IMR-90 (cell line): ENCODE results near the gene RPS6KA2. TPM values are rescaled to one million over a fixed set of nuclear protein-coding genes. Genes with fewer than 3 reads are reported as not detected.

Experiments
- ATAC-seq: fragments of 200-7000 bp; cut with Tn5 transposase; 2 replicates; pipeline ENCODE4 v1.9.1; 2020; ENCODE audit warnings: low read depth, mild to moderate bottlenecking, moderate library complexity
- BruUV-seq: library from RNA; stranded (reverse); fragments of 400-500 nt; replicated peaks from 2 replicates; lab custom pipeline; 2021; lab: Mats Ljungman, UMichigan
- CTCF ChIA-PET: fragments of 300-600 bp; formaldehyde crosslinking; extraction: SDS; loops from one replicate; lab custom pipeline; 2021; ENCODE audit warnings: antibody characterized with exemption; lab: Yijun Ruan, JAX
- POLR2A ChIA-PET: fragments of 300-600 bp; sonication (Branson Sonifier 250); formaldehyde crosslinking; loops from one replicate; lab custom pipeline; 2022; ENCODE audit warnings: antibody characterized with exemption; ENCODE audit not compliant: unreplicated experiment; lab: Charles Lee
- DNase-seq: peaks from one replicate; pipeline ENCODE4 v3.0.0; 2013
- H2AFZ ChIP-seq: replicated peaks from 2 replicates; pipeline ENCODE3; 2013; ENCODE audit warnings: low read length, mild to moderate bottlenecking; ENCODE audit not compliant: poor library complexity
- H2AK5ac ChIP-seq: 2 replicates; pipeline ENCODE4 v1.6.1; 2013; ENCODE audit warnings: low read depth, low read length, inconsistent platforms
- H2AK9ac ChIP-seq: replicated peaks from 2 replicates; pipeline ENCODE3; 2013; ENCODE audit warnings: mild to moderate bottlenecking, low read depth, low read length, moderate library complexity; ENCODE audit not compliant: poor library complexity
- H2BK120ac ChIP-seq: 2 replicates; pipeline ENCODE4 v1.6.1; 2013; ENCODE audit warnings: low read depth, low read length, inconsistent platforms
- H2BK15ac ChIP-seq: 3 replicates; pipeline ENCODE4 v1.6.1; 2013; ENCODE audit warnings: low read depth, low read length, inconsistent platforms
- H2BK20ac ChIP-seq: 2 replicates; pipeline ENCODE4 v1.6.1; 2013; ENCODE audit warnings: low read depth, mild to moderate bottlenecking, inconsistent platforms, low read length, moderate library complexity
- H2BK5ac ChIP-seq: 2 replicates; pipeline ENCODE4 v1.6.1; 2013; ENCODE audit warnings: mild to moderate bottlenecking, low read depth, low read length, inconsistent platforms; ENCODE audit not compliant: poor library complexity, severe bottlenecking
- H3K14ac ChIP-seq: replicated peaks from 2 replicates; pipeline ENCODE4 v1.6.1; 2013; ENCODE audit warnings: low read depth, low read length, inconsistent platforms
- H3K18ac ChIP-seq: 2 replicates; pipeline ENCODE4 v1.6.1; 2013; ENCODE audit warnings: low read depth, low read length, control low read depth
- H3K23ac ChIP-seq: 2 replicates; pipeline ENCODE4 v1.6.1; 2013; ENCODE audit warnings: low read depth, low read length, inconsistent platforms
- H3K27ac ChIP-seq: 2 replicates; pipeline ENCODE4 v1.5.1; 2013; ENCODE audit warnings: mild to moderate bottlenecking, control low read depth, low read length; ENCODE audit not compliant: insufficient read depth
- H3K27me3 ChIP-seq: 2 replicates; pipeline ENCODE4 v1.6.1; 2013; ENCODE audit warnings: low read length; ENCODE audit not compliant: control insufficient read depth, insufficient read depth
- H3K36me3 ChIP-seq: 2 replicates; pipeline ENCODE4 v1.6.1; 2013; ENCODE audit warnings: low read length, mixed read lengths; ENCODE audit not compliant: control insufficient read depth, insufficient read depth
- H3K4ac ChIP-seq: 2 replicates; pipeline ENCODE4 v1.6.1; 2013; ENCODE audit warnings: low read depth, low read length, inconsistent platforms
- H3K4me1 ChIP-seq: 2 replicates; pipeline ENCODE4 v1.6.1; 2013; ENCODE audit warnings: low read length, mixed read lengths; ENCODE audit not compliant: control insufficient read depth, insufficient read depth
- H3K4me2 ChIP-seq: 2 replicates; pipeline ENCODE4 v1.6.1; 2013; ENCODE audit warnings: low read depth, mild to moderate bottlenecking, control low read depth, low read length, moderate library complexity
- H3K4me3 ChIP-seq: 2 replicates; pipeline ENCODE4 v1.5.1; 2013; ENCODE audit warnings: low read depth, mild to moderate bottlenecking, control low read depth, low read length, moderate library complexity; ENCODE audit not compliant: insufficient read depth
- H3K56ac ChIP-seq: 2 replicates; pipeline ENCODE4 v1.6.1; 2013; ENCODE audit warnings: low read length, inconsistent platforms; ENCODE audit not compliant: insufficient read depth; ENCODE audit errors: extremely low read depth
- H3K79me1 ChIP-seq, 2 experiments: 2 replicates each; pipeline ENCODE4 v1.6.1; 2013; ENCODE audit warnings: low read length in 2 of 2, inconsistent platforms in 1 of 2, low read depth in 1 of 2
- H3K9ac ChIP-seq: 2 replicates; pipeline ENCODE4 v1.6.1; 2013; ENCODE audit warnings: low read depth, low read length, control low read depth
- H3K9me1 ChIP-seq: 2 replicates; pipeline ENCODE4 v1.6.1; 2013; ENCODE audit warnings: low read length, inconsistent platforms; ENCODE audit not compliant: insufficient read depth
- H3K9me3 ChIP-seq: 2 replicates; pipeline ENCODE4 v1.6.1; 2013; ENCODE audit warnings: low read length; ENCODE audit not compliant: control insufficient read depth, insufficient read depth
- H4K20me1 ChIP-seq: 2 replicates; pipeline ENCODE4 v1.6.1; 2013; ENCODE audit warnings: low read length, inconsistent platforms; ENCODE audit not compliant: insufficient read depth
- H4K5ac ChIP-seq: 2 replicates; pipeline ENCODE4 v1.6.1; 2013; ENCODE audit warnings: mild to moderate bottlenecking, low read depth, low read length, control low read depth
- H4K8ac ChIP-seq, 2 experiments: 2 replicates each; pipeline ENCODE4 v1.6.1; 2013; ENCODE audit warnings: low read depth in 2 of 2, low read length in 2 of 2, control low read depth in 1 of 2, inconsistent platforms in 1 of 2
- H4K91ac ChIP-seq: 2 replicates; pipeline ENCODE4 v1.6.1; 2013; ENCODE audit warnings: low read depth, low read length, inconsistent platforms; ENCODE audit not compliant: insufficient read depth
- MXI1 ChIP-seq: IDR thresholded peaks from 2 replicates; pipeline ENCODE4 v1.6.1; 2012; ENCODE audit warnings: low read depth, mild to moderate bottlenecking, low read length, moderate library complexity, borderline replicate concordance
- NFE2L2 ChIP-seq: fragments of 150-350 bp; IDR thresholded peaks from 2 replicates; pipeline ENCODE4 v1.6.1; 2016; ENCODE audit warnings: low read depth, mild to moderate bottlenecking, low read length
- RCOR1 ChIP-seq: IDR thresholded peaks from 2 replicates; pipeline ENCODE4 v1.6.1; 2012; ENCODE audit warnings: mild to moderate bottlenecking, low read length, improper control_type of control experiment; ENCODE audit not compliant: insufficient replicate concordance
- SMC3 ChIP-seq: fragments of 150-350 bp; IDR thresholded peaks from 2 replicates; pipeline ENCODE4 v1.6.1; 2016; ENCODE audit warnings: low read depth, mild to moderate bottlenecking, antibody characterized with exemption, low read length, moderate library complexity
- WGBS, 2 experiments: methylation state at CpG; one replicate each; pipeline versions ENCODE4 v1.1.5 to v1.1.7; 2013; ENCODE audit warnings: missing lambda C conversion rate in 2 of 2; ENCODE audit not compliant: insufficient read length in 1 of 2; ENCODE audit errors: extremely low coverage in 2 of 2; 5-methylcytosine and 5-hydroxymethylcytosine counted together
- dilution Hi-C: fragments of 300-500 bp; cut with HindIII; formaldehyde crosslinking; loops from one replicate; pipeline ENCODE4 v1.14.3; 2018; ENCODE audit warnings: low sequenced_read_pairs; ENCODE audit not compliant: unreplicated experiment
- in situ Hi-C: fragments of 300-500 bp; cut with MboI; formaldehyde crosslinking; loops from 3 replicates; pipeline ENCODE4 v1.14.3; 2019; ENCODE audit warnings: low sequenced_read_pairs, inconsistent platforms, mixed read lengths
- intact Hi-C: fragments of 100-400 bp; cut with micrococcal nuclease; formaldehyde crosslinking; loops from 2 replicates; pipeline ENCODE4 v1.10.0; 2022
- polyA plus RNA-seq, 3 experiments: library from polyadenylated mRNA; depleted of rRNA; stranded (reverse); fragments of >200 nt; gene quantifications; 2 replicates each; pipeline ENCODE4 v1.2.3, GENCODE V29; 2012; ENCODE audit warnings: low replicate concordance in 1 of 3
- total RNA-seq: library from RNA; depleted of rRNA; stranded (reverse); fragments of >200 nt; gene quantifications from 2 replicates; pipeline ENCODE4 v1.2.3, GENCODE V29; 2012

Gene RPS6KA2
- total and polyA plus RNA-seq, 2 of the 4 experiments (the other 2 are of a cell fraction), result 26.9 to 31.3 TPM

- H2AFZ ChIP-seq, result no peak overlapping the region
- intact Hi-C loops (no loop called here), in situ Hi-C loops (no loop called here), dilution Hi-C loops (no loop called here)
- no peaks in the 10 kb centered on the region; a peak in 1 of 4 replicates for H3K79me1 ChIP-seq
- no peak for TF ChIP-seq RCOR1
- no peak for TF ChIP-seq MXI1
- no peak for TF ChIP-seq SMC3
- TF ChIP-seq NFE2L2, result no peak
- DNase-seq, result no peak
- no peak overlapping the region for H3K56ac ChIP-seq
- no peak overlapping the region for H3K23ac ChIP-seq
- H3K4me3 ChIP-seq, result no peak overlapping the region
- H3K9me3 ChIP-seq, result no peaks in the 10 kb centered on the region
- H2AK9ac ChIP-seq, result no peak overlapping the region
- H2BK20ac ChIP-seq, result no peak overlapping the region
- H3K27me3 ChIP-seq, result no peaks in the 10 kb centered on the region
- ATAC-seq, result no peak
- H2BK120ac ChIP-seq, result no peak overlapping the region
- no peak overlapping the region for H2AK5ac ChIP-seq
- 91% methylated on average over 7 of the region's 9 CpGs; no CpG with 5 or more reads in 1 of the 2 experiments for WGBS, 2 experiments
- H2BK15ac ChIP-seq, result no peak overlapping the region
- H3K4me2 ChIP-seq, result no peak overlapping the region
- H4K8ac ChIP-seq, result no peak overlapping the region
- ChIA-PET POLR2A (no interaction called here), CTCF (no interaction called here)
- H3K36me3 ChIP-seq, result peaks cover 70% of the 10 kb centered on the region
- H3K4ac ChIP-seq, result no peak overlapping the region
- H4K91ac ChIP-seq, result no peak overlapping the region
- no peak overlapping the region for H2BK5ac ChIP-seq
- H3K18ac ChIP-seq, result no peak overlapping the region
- H3K14ac ChIP-seq, result no peak overlapping the region
- BruUV-seq, result no TSS peak
- no peak overlapping the region for H4K5ac ChIP-seq
- H3K27ac ChIP-seq, result no peak overlapping the region
- no peak overlapping the region for H3K9ac ChIP-seq
- H4K20me1 ChIP-seq, result no peaks in the 10 kb centered on the region
- H3K4me1 ChIP-seq, result no peaks in the 10 kb centered on the region; the same call in 1 of the 2 replicates
- peaks cover 17% of the 10 kb centered on the region for H3K9me1 ChIP-seq
These were observed 140.5 kb downstream of the RPS6KA2 start for GRCh38 chr6:166486536-166486880.
